Measurements from ENCODE around the gene COMP. TPM values are rescaled to one million over a fixed set of nuclear protein-coding genes. Genes with fewer than 3 reads are reported as not detected.
A peak's percentile ranks its signal among the peaks of the same experiment; 100 is the strongest.

Gene COMP
- total RNA-seq, 1 experiment from 2014 or later, result 0.54 TPM

- in situ Hi-C loops (cut with HindIII; ENCODE audit: low sequenced_read_pairs), result no loop called here
- DNase-seq (ENCODE audit: low spot score), result no peak
Measured at GRCh38 chr19:18788529-18789421, 2.3 kb downstream of the COMP start.

GRCh38 chr19:18785179-18786124, 5.7 kb downstream of the COMP start:
- peak; percentile 46 for DNase-seq (ENCODE audit: low spot score)
- in situ Hi-C loops (cut with HindIII; ENCODE audit: low sequenced_read_pairs), result no loop called here

- in situ Hi-C loops (cut with HindIII; ENCODE audit: low sequenced_read_pairs), result no loop called here
- DNase-seq (ENCODE audit: low spot score), result peak; percentile 42
Measured at GRCh38 chr19:18784786-18785120, 6.4 kb downstream of the COMP start.

- in situ Hi-C loops (cut with HindIII; ENCODE audit: low sequenced_read_pairs), result no loop called here
Measured at GRCh38 chr19:18783958-18784785, 6.9 kb downstream of the COMP start.

GRCh38 chr19:18782559-18783225, 8.4 kb downstream of the COMP start:
- no peak for DNase-seq (ENCODE audit: low spot score)
- in situ Hi-C loops (cut with HindIII; ENCODE audit: low sequenced_read_pairs), result no loop called here

More at GRCh38 chr19:18783958-18784785, 6.9 kb downstream of the COMP start:
- DNase-seq (ENCODE audit: low spot score), result no peak

- in situ Hi-C loops (cut with HindIII; ENCODE audit: low sequenced_read_pairs), result no loop called here
- DNase-seq (ENCODE audit: low spot score), result no peak
Measured at GRCh38 chr19:18781885-18782527, 9.1 kb downstream of the COMP start.

GRCh38 chr19:18781047-18781600, 10.0 kb downstream of the COMP start:
- in situ Hi-C loops (cut with HindIII; ENCODE audit: low sequenced_read_pairs), result no loop called here
- no peak for DNase-seq (ENCODE audit: low spot score)

- no peak for DNase-seq (ENCODE audit: low spot score)
- in situ Hi-C loops (cut with HindIII; ENCODE audit: low sequenced_read_pairs), result no loop called here
Measured at GRCh38 chr19:18780631-18781030, 10.5 kb downstream of the COMP start.

- in situ Hi-C loops (cut with HindIII; ENCODE audit: low sequenced_read_pairs), result no loop called here
- DNase-seq (ENCODE audit: low spot score), result no peak
Measured at GRCh38 chr19:18780081-18780480, 11.0 kb downstream of the COMP start.

- in situ Hi-C loops (cut with HindIII; ENCODE audit: low sequenced_read_pairs), result no loop called here
- no peak for DNase-seq (ENCODE audit: low spot score)
Measured at GRCh38 chr19:18778826-18779495, 12.1 kb downstream of the COMP start.

GRCh38 chr19:18778076-18778389, 13.1 kb downstream of the COMP start:
- in situ Hi-C loops (cut with HindIII; ENCODE audit: low sequenced_read_pairs), result no loop called here
- no peak for DNase-seq (ENCODE audit: low spot score)

GRCh38 chr19:18777301-18778075, 13.6 kb downstream of the COMP start:
- DNase-seq (ENCODE audit: low spot score), result no peak
- in situ Hi-C loops (cut with HindIII; ENCODE audit: low sequenced_read_pairs), result no loop called here

GRCh38 chr19:18776736-18777135, 14.4 kb downstream of the COMP start:
- in situ Hi-C loops (cut with HindIII; ENCODE audit: low sequenced_read_pairs), result no loop called here
- DNase-seq (ENCODE audit: low spot score), result no peak

- no peak for DNase-seq (ENCODE audit: low spot score)
- in situ Hi-C loops (cut with HindIII; ENCODE audit: low sequenced_read_pairs), result no loop called here
Measured at GRCh38 chr19:18776288-18776594, 14.9 kb downstream of the COMP start.

- DNase-seq (ENCODE audit: low spot score), result no peak
- in situ Hi-C loops (cut with HindIII; ENCODE audit: low sequenced_read_pairs), result no loop called here
Measured at GRCh38 chr19:18775586-18776287, 15.4 kb downstream of the COMP start.

GRCh38 chr19:18774782-18775444, 16.2 kb downstream of the COMP start:
- in situ Hi-C loops (cut with HindIII; ENCODE audit: low sequenced_read_pairs), result no loop called here
- DNase-seq (ENCODE audit: low spot score), result peak; percentile 58

Data from G401 (cell line).